Ecto neural progenitor cell (in vitro differentiated cells): ENCODE results near the gene GTSE1.

Source experiments
- DNase-seq: peaks from one replicate; pipeline ENCODE4 v3.0.0-alpha.2; 2018; ENCODE audit warnings: low spot score

Gene GTSE1

GRCh38 chr22:46327691-46328465 lies 31.2 kb downstream of the GTSE1 start:
- DNase-seq, result no peak

GRCh38 chr22:46328797-46329196 lies 32.1 kb downstream of the GTSE1 start:
- DNase-seq, result no peak

- DNase-seq, result no peak
These were observed 32.9 kb downstream of the GTSE1 start for GRCh38 chr22:46329616-46330015.

- DNase-seq, result no peak
These were observed 33.8 kb downstream of the GTSE1 start for GRCh38 chr22:46330426-46330825.

DNA sequence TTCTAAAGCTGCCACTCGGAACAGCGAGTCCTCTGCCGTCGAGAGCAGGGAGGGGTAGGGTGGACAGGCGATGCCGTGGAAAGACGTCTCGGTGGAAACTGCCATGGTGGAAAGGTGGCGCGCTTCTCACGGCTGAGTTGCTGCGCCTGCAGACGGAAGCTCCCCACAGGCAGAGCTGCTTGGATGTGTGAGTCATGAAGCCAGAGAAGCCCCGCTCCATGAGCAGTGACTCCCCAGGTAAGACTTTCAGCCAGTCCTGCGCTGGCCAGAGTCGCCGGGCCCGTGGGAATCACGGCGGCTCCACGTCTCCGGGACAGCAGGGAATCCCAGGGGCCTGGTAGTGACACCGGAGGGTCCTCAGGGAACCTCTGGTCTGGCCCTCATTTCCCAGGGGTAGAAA lies 34.8 kb downstream of the GTSE1 start:
- no peak for DNase-seq

DNA sequence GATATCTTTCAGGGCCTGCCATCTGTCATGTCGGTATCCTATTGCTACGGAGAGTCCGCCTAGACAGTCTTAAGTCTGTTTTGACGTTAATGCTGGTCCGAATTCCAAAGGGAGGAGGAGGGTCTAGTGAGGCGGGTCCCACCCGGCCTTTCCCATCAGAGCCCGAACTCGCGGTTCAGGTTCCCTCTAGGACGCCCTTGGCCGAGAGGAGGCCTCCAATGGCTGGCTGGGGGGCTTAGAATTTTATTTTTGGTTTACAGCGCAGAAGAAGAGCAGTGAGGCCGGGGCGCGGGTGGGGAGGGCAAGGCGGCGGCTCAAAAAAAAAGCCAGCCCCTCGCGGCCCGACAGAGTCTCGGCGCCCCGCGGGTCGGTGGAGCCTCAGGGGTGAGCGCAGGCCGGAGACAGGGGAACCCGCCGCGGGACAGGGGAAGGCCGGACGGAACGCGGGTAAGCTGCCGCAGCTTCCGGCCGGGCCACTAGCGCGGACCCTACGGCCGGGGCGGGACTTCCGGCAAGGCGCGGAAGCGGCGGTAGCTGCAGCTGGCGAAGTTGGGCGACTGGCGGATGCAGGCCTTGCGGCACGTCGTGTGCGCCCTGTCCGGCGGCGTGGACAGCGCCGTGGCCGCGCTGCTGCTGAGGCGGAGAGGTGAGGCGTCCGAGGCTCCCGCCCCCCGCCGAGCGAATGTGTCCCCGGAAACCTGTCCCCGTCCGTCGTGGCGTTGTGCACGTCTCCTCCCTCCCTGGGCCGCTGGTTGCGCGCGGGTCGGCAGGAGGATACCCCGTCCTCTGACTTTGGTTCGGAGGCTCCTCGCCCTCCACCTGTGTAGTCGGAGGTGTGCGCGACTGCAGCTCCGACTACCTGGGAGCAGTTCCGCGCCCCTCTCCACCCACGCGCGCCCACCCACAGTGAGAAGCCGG lies 38.8 kb downstream of the GTSE1 start, which contains the start of gene TRMU:
TSS of gene TRMU (plus strand) at position 514 of the 918 bp plus-strand sequence. CDS start at position 565, 51 bp downstream.
- DNase-seq, result peak; percentile 88

- peak; percentile 55 for DNase-seq
These were observed 39.7 kb downstream of the GTSE1 start for GRCh38 chr22:46336119-46337078.

DNA sequence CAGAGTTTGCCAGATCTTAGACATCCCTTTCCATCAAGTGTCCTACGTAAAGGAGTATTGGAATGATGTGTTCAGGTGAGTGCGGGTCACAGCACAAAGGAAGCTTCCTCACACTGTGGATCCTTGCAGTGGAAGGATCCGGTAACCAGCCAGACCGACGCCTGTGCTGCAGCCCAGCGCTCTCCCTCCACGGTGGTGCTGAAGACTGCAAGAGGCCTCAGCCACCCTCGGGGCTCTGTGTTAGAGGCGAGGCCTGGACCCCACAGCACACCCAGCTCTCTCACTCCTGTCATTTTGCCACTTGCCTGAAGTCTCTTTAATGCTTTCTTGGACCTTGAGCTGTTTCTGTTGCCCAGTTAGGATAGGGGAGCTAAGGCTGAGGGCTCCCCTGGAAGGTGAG lies 41.2 kb downstream of the GTSE1 start:
- no peak for DNase-seq

- DNase-seq, result no peak
These were observed 42.0 kb downstream of the GTSE1 start for GRCh38 chr22:46338636-46339035.

- no peak for DNase-seq
These were observed 43.3 kb downstream of the GTSE1 start for GRCh38 chr22:46339956-46340355.

DNA sequence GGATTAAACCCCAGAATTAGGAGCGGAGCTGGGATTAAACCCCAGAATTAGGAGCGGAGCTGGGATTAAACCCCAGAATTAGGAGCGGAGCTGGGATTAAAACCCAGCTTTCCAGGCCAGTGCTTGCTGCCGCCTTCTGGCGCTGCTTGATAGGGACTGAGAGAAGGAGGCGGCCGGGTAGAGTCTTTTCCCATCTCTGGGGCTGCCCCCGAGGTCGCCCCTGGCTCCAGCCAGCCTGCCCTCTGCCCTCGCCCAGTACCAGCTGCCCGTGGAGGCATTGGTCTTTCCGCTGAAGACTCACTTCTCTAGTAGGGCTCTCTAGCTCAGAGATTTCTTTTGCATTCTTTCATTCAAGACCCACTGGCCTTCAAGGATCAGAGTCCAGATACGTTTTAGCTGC lies 44.0 kb downstream of the GTSE1 start:
- no peak for DNase-seq

DNA sequence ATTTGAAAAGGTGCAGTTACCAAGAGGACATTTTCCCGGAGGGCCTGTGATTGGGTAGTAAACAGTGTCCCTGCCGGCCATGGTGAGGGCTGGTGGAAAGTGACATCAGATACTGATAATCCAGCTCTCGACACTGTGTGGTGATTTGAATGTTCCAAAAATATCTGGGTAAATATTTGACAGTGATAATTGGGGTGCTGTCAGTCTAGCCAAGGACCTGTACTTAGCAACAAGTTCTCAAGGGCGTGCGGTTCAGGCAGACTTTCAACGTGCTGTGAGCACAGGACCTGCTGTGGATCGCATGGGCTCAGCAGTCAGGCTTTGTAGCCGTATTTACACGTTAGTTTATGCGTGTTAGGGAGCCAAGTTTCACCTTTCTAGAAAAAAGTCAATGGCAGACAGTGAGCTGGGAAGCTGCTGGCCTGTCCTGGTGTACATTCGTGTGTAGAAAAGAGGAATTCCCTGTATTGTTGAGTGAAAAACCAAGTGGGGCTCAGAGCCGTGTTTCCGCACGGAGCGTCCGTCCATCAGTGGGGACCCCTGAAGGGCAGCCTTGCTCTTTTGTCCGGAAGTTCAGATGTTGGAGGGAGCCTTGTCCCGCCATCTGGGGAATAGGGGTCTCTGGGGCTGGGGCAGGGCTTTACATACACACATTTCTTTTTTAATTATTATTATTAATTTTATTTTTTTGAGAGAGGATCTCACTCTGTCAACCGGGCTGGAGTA lies 50.2 kb downstream of the GTSE1 start:
- no peak for DNase-seq

DNA sequence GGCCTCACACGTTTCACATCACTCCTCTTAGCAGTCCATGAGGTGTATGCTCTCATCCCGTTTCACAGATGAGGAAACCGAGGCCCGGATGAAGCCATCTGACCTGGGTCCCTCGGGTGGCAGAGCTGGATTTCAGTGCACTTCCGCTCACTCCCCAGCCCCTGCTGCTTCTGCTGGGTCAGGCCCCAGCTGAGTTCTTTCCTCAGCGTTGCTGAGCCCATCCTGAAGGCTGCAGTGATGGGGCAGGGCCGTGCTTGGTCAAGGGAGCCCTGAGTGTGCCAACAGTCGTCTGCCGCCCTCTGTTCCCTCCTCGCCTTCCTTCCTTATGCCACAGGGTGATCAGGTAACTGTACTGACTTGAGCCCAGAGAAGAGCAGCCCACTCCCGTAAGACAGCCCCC lies 51.0 kb downstream of the GTSE1 start:
- no peak for DNase-seq

DNA sequence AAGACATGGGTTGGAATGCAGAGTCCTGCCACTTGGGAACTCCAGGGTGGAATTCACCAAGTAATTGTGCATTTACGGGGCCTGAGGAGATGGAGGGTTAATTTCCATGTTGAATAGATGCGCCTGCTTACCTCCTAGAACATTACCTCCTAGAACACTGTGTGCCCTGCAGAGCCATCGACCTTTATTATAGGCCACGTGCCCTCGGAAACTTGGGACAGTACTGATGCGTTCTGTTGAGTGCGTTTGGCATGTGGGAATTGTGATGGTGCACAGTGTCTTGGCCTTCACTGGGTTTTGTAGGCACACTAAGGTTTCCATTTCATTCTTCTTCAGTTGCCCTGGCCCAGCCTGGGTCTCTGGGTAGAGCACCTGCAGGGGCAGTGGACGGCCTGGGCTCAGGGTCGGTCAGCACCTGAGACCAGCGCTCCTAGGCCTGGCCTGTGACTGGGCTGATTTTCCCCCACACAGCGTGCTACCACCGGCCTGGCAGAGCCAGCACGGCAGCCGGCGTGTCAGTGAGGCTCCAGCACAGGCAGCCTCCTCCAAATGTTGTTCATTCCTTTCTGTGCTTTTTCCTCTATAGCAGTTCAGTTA lies 51.5 kb downstream of the GTSE1 start:
- DNase-seq, result no peak

DNA sequence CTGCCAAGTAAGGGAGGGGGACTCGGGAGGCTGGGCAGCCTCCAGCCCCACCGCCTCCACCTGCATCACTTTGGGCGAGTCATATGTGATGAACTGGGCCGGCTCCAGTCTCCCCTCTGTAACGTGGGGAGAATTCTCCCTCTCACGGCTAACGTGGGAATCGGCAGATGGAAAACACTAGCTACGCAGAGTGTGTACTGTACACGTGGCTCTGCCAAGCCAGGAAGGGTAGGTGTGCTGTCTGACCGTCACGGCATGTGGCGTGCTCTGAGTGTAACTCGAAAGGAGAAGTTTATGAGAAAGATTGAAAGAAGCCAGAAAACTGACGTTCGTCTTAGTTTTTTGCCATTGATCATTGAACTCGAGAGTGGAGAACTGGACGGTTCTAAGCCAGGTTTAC lies 52.6 kb downstream of the GTSE1 start:
- DNase-seq, result no peak

DNA sequence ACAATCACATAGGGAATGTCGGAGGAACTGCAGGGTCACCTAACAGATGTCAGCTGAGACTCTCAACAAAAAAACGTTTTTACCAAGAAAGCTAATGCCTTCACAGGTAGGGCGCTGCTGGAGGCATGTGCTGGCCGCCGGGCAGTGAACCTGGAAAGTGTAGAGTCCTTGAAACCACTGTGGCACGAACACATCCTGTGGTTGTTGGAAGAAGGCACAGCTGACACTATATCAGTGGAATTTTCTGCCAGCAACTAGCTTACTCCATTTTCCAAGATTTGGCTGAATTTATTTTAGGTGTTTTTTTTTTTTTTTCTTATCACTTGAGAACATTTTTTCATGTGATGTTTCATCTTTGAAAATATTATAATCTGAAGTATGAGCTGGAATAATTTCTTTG lies 53.0 kb downstream of the GTSE1 start:
- no peak for DNase-seq

DNA sequence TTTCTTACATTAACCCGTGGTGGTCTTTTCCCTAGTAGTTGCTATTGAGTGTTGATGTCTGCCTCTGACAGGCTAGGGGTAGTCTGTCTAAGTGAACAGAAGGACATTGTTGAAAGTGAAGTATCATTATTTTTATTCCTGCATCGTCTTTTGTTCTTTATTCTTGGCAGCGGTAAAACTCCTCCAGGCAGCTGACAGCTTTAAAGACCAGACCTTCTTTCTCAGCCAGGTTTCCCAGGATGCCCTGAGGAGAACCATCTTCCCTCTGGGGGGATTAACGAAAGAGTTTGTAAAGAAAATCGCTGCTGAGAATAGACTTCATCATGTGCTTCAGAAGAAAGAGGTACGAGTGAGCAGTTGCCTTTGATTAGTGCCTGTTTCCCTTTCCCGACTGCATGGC lies 53.5 kb downstream of the GTSE1 start:
- no peak for DNase-seq

DNA sequence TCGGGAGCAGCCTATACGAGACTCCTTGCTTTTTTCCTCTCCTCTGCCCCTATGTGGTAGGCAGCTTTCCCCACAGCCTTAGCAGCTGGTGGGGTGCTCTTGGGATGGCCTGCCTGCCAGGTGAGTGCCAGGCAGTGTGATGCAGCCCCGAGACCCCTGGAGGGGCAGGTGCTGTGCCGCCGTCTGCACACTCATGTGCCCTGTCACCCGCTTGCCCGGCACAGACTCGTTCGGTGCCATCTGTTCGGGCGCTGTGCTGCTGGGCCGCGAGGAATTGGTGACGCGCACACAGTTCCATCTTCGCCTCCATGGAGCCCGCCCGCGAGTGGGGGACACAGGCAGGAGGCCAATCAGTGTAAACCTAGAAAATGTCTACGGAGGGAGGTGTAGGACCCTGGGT lies 54.0 kb downstream of the GTSE1 start:
- DNase-seq, result no peak

DNA sequence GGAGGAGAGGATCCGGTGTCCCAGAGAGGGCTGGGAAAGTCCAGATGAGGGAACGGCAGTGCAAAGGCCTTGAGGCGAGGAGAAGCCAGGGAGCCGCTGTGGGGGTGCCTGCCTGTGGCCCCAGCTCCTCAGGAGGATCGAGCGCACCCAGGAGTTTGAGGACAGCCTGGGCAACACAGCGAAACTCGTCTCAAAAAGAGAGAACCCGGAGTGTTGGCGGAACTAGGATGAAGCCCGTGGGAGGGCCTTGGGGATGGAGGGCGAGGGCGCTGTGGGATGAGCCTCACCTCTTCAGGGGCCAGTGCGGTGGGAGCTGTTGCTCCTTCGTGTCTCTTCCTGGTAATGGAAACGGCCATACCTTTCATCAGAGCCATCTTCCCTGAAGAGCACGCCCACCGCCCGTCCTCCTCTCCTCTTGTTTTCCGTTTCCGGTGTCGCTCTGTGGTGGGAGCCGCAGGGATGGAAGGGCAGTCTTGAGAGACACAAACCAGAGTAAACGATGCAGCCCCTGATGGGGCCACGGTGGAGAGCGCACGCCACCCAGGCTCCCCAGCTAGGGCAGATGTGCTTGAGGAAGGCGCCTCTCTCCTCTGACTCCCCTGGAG lies 54.6 kb downstream of the GTSE1 start:
- no peak for DNase-seq

- no peak for DNase-seq
These were observed 55.1 kb downstream of the GTSE1 start for GRCh38 chr22:46351767-46352166.
